Mammary epithelial cell (primary cell): ENCODE results near the gene KIAA0930.

ENCODE experiments used
- CTCF ChIP-seq, 2 donors: IDR thresholded peaks in 1 of 2; conservative IDR thresholded peaks in 1 of 2; 2 replicates each; pipeline ENCODE4 v1.5.1; 2011 to 2012; ENCODE audit warnings: inconsistent platforms in 2 of 2, low read length in 2 of 2, mild to moderate bottlenecking in 2 of 2, control low read depth in 1 of 2, low read depth in 1 of 2; ENCODE audit not compliant: insufficient read depth in 1 of 2; ENCODE audit errors: extremely low read depth in 1 of 2
- EZH2 ChIP-seq: IDR thresholded peaks from 2 replicates; pipeline ENCODE4 v1.6.1; 2012; ENCODE audit warnings: low read length, inconsistent platforms, borderline replicate concordance

GRCh38 chr22:45251825-45252224, 11.1 kb upstream of the KIAA0930 start:
- TF ChIP-seq CTCF (conservative IDR thresholded peaks at IDR 0.05 in 1 of 2, IDR thresholded peaks at IDR 0.05 in 1 of 2; ENCODE audit: extremely low read depth in 1 of 2, insufficient read depth in 1 of 2, low read depth in 1 of 2, low read length in 2 of 2) (no peak), EZH2 (no peak)
